Heart left ventricle (tissue), 16 donors: ENCODE measurements around the gene DUSP19. TPM values are rescaled to one million over a fixed set of nuclear protein-coding genes. Genes with fewer than 3 reads are reported as not detected.

ENCODE experiments used
- ATAC-seq, 4 donors: fragments of 200-7000 bp; cut with Tn5 transposase; one replicate each; pipeline ENCODE4 v1.9.1; 2020 to 2022; ENCODE audit warnings: moderate library complexity in 4 of 4, mild to moderate bottlenecking in 3 of 4, moderate number of reproducible peaks in 1 of 4
- DNase-seq, 5 donors: peaks; one replicate each; pipeline ENCODE4 v3.0.0-alpha.2; 2020
- H3K27ac ChIP-seq, 12 donors: fragments of 200-600 bp; sonication (generic) in 4 of 12; one replicate each; pipeline versions ENCODE4 v1.5.0 to v1.8.0; 2016 to 2022; ENCODE audit warnings: mild to moderate bottlenecking in 2 of 12
- H3K27me3 ChIP-seq, 9 donors: fragments of 200-600 bp; sonication (generic) in 2 of 9; one replicate each; pipeline versions ENCODE4 v1.5.1 to v1.8.0; 2016 to 2022; ENCODE audit warnings: mild to moderate bottlenecking in 3 of 9
- H3K36me3 ChIP-seq, 9 donors: fragments of 200-600 bp; sonication (generic) in 2 of 9; one replicate each; pipeline versions ENCODE4 v1.5.0 to v1.8.0; 2018 to 2022; ENCODE audit warnings: mild to moderate bottlenecking in 2 of 9
- H3K4me1 ChIP-seq, 12 donors: fragments of 200-600 bp; sonication (generic) in 4 of 12; one replicate each; pipeline versions ENCODE4 v1.5.0 to v1.8.0; 2016 to 2022; ENCODE audit warnings: mild to moderate bottlenecking in 3 of 12
- H3K4me3 ChIP-seq, 12 donors: fragments of 200-600 bp; sonication (generic) in 4 of 12; one replicate each; pipeline versions ENCODE4 v1.5.0 to v1.8.0; 2017 to 2022; ENCODE audit warnings: mild to moderate bottlenecking in 9 of 12, moderate library complexity in 4 of 12
- H3K9me3 ChIP-seq, 12 donors: fragments of 200-600 bp; sonication (generic) in 4 of 12; one replicate each; pipeline versions ENCODE4 v1.5.0 to v1.8.0; 2016 to 2022; ENCODE audit warnings: mild to moderate bottlenecking in 1 of 12
- CTCF ChIP-seq, 12 donors: fragments of 200-600 bp; sonication (generic) in 4 of 12; IDR thresholded peaks; one replicate each; pipeline versions ENCODE4 v1.5.0 to v1.8.0; 2018 to 2022; ENCODE audit warnings: antibody characterized with exemption in 12 of 12, mild to moderate bottlenecking in 5 of 12
- POLR2A ChIP-seq, 2 donors: fragments of 450-650 bp; IDR thresholded peaks; one replicate each; pipeline ENCODE4 v1.6.1; 2017; ENCODE audit warnings: antibody characterized with exemption in 2 of 2, mild to moderate bottlenecking in 2 of 2, moderate library complexity in 2 of 2
- WGBS, 4 donors: extraction: QIAGEN DNeasy Blood & Tissue Kit in 2 of 4; methylation state at CpG; one replicate each; pipeline versions ENCODE4 v1.1.5 to v1.1.7; 2013 to 2018; 5-methylcytosine and 5-hydroxymethylcytosine counted together
- intact Hi-C, 10 donors: fragments of 100-400 bp; cut with DNase I; formaldehyde crosslinking; loops; one replicate each; pipeline versions ENCODE4 v1.11.1 to v1.14.2; 2022
- polyA plus RNA-seq, 2 donors: library from polyadenylated mRNA; stranded (reverse); fragments of 200-250 nt; gene quantifications; one replicate each; pipeline ENCODE4 v1.2.3, GENCODE V29; 2013
- total RNA-seq, 9 donors: library from RNA; depleted of rRNA in 2 of 9; stranded (reverse); fragments of >200 nt in 2 of 9; fragmentation: NEBNext Ultra II Directional in 3 of 9; extraction: Animal tissue kit (Norgen Biotek cat#: 25700) in 3 of 9; gene quantifications; one replicate each; pipeline versions ENCODE4 v1.1.0 to v1.2.4, GENCODE V29; 2016 to 2023
- donor health status: ischemic (EF 13 %, LVEDD 7.1; RV severe dilation, severe dysfunction).
- donor health status: healthy with polysubstance abuse.
- donor health status: DM: no; HTN: yes; CAD: no.
- donor health status: DM: no; HTN: no; CAD: no.
- donor health status: ischemic (EF 25% LVEDD 6.9; RV normal size, moderate dysfunction).
- donor health status: ischemic (EF 25% LVEDD 5.7; RV mildly dilated, moderate dysfunction).
- donor health status: healthy.
- donor health status: DM: yes; HTN: yes; CAD: no.
- donor health status: ischemic (EF 35%, LVEDD 5.7; RV mildly dilated, moderate dysfunction).
- donor health status: nonischemic (EF 11% LVEDD 7.7; RV severe dilation, severe dysfunction).
- donor health status: DM: yes; HTN: yes; CAD: no.
- donor health status: PGD.
- donor health status: ischemic (EF 29% LVEDD 5.4; RV normal size, mild dysfunction).
- donor health status: nonischemic (EF 23%, LVEDD 6.1; RV moderate dilation, normal function).

Gene DUSP19
- total and polyA plus RNA-seq, 11 donors, result 1.5 to 13.4 (median 8.9) TPM

GRCh38 chr2:183049420-183049819 lies 29.1 kb upstream of the DUSP19 start:
- intact Hi-C loops, result no loop called here
- no peaks in the 10 kb centered on the region for H3K9me3 ChIP-seq
- ATAC-seq (no peak), DNase-seq (no peak)
- no peaks in the 10 kb centered on the region for H3K4me1 ChIP-seq
- H3K4me3 ChIP-seq, result no peak overlapping the region
- 70 to 80% (median 75%) methylated on average over 5 of the region's 5 CpGs for WGBS, 4 donors
- no peaks in the 10 kb centered on the region for H3K36me3 ChIP-seq
- TF ChIP-seq CTCF (IDR thresholded peaks at IDR 0.05) (no peak), POLR2A (IDR thresholded peaks at IDR 0.05) (no peak)
- peaks cover 0 to 33% (median 0%) of the 10 kb centered on the region in 9 donors for H3K27me3 ChIP-seq
- no peak overlapping the region for H3K27ac ChIP-seq

- TF ChIP-seq CTCF (IDR thresholded peaks at IDR 0.05) (no peak), POLR2A (IDR thresholded peaks at IDR 0.05) (no peak)
- Histone ChIP-seq H3K9me3 (no peaks in the 10 kb centered on the region), H3K27me3 (peaks cover 0 to 7% (median 0%) of the 10 kb centered on the region in 9 donors), H3K4me3 (no peak overlapping the region), H3K4me1 (peaks cover 0 to 7% (median 0%) of the 10 kb centered on the region in 12 donors), H3K36me3 (no peaks in the 10 kb centered on the region), H3K27ac (no peak overlapping the region)
- DNase-seq, result no peak
- ATAC-seq, result no peak
- intact Hi-C loops, result no loop called here
- WGBS, 4 donors, result 47 to 56% (median 50%) methylated on average over 3 of the region's 3 CpGs
Measured at GRCh38 chr2:183057333-183057985, 21.1 kb upstream of the DUSP19 start.

GRCh38 chr2:183059561-183059960 lies 19.0 kb upstream of the DUSP19 start:
- no peak for TF ChIP-seq POLR2A (IDR thresholded peaks at IDR 0.05)
- TF ChIP-seq CTCF (IDR thresholded peaks at IDR 0.05), result no peak
- H3K4me1 ChIP-seq, result peaks cover 0 to 7% (median 0%) of the 10 kb centered on the region in 12 donors
- intact Hi-C loops, result no loop called here
- no peak overlapping the region for H3K27ac ChIP-seq
- ATAC-seq (no peak), DNase-seq (no peak)
- H3K4me3 ChIP-seq, result no peak overlapping the region
- H3K27me3 ChIP-seq, result peaks cover 0 to 2% (median 0%) of the 10 kb centered on the region in 9 donors
- H3K36me3 ChIP-seq, result no peaks in the 10 kb centered on the region
- WGBS, 4 donors, result 68 to 84% (median 71%) methylated on average over 1 of the region's 1 CpG
- H3K9me3 ChIP-seq, result no peaks in the 10 kb centered on the region

- H3K27ac ChIP-seq, result no peak overlapping the region
- no peaks in the 10 kb centered on the region for H3K36me3 ChIP-seq
- peaks cover 0 to 7% (median 0%) of the 10 kb centered on the region in 12 donors for H3K4me1 ChIP-seq
- intact Hi-C loops, result no loop called here
- no peak overlapping the region for H3K4me3 ChIP-seq
- peaks cover 0 to 4% (median 0%) of the 10 kb centered on the region in 9 donors for H3K27me3 ChIP-seq
- H3K9me3 ChIP-seq, result no peaks in the 10 kb centered on the region
- DNase-seq (no peak), ATAC-seq (no peak)
- 89 to 92% (median 92%) methylated on average over 14 of the region's 14 CpGs for WGBS, 4 donors
- TF ChIP-seq POLR2A (IDR thresholded peaks at IDR 0.05), result no peak
- TF ChIP-seq CTCF (IDR thresholded peaks at IDR 0.05), result no peak
Measured at GRCh38 chr2:183060571-183061231, 17.8 kb upstream of the DUSP19 start.
